Forelimb muscle (tissue), 1 donor: ENCODE measurements around the gene HAS3. TPM values are rescaled to one million over a fixed set of nuclear protein-coding genes. Genes with fewer than 3 reads are reported as not detected.
A peak's percentile ranks its signal among the peaks of the same experiment; 100 is the strongest.
"Not testable (repeated sequence)": the region's sequence is repeated elsewhere in the genome, so short reads cannot be mapped to it uniquely, and the experiment has no call there.

Experiments used
- DNase-seq: peaks from one replicate; pipeline ENCODE4 v3.0.0-alpha.2; 2013; ENCODE audit warnings: low read depth
- polyA plus RNA-seq: library from polyadenylated mRNA; unstranded; fragments of 120-200 nt; gene quantifications from one replicate; pipeline ENCODE4 v1.2.1, GENCODE V29; 2013; ENCODE audit not compliant: insufficient read length

The HAS3 gene
- polyA plus RNA-seq, 1 donor: 2.2 TPM

GRCh38 chr16:69116256-69116875, 10.9 kb downstream of the HAS3 start:
- DNase-seq: no peak

- no peak for DNase-seq
Observed at GRCh38 chr16:69116906-69117305, 11.5 kb downstream of the HAS3 start.

- DNase-seq: no peak
Observed at GRCh38 chr16:69118468-69118867, 13.0 kb downstream of the HAS3 start.

- DNase-seq: no peak
Observed at GRCh38 chr16:69118994-69119393, 13.5 kb downstream of the HAS3 start.

GRCh38 chr16:69119536-69119935, 14.1 kb downstream of the HAS3 start:
- DNase-seq: no peak

GRCh38 chr16:69120096-69120664, 14.7 kb downstream of the HAS3 start:
- no peak for DNase-seq

GRCh38 chr16:69123910-69124309, 18.5 kb downstream of the HAS3 start:
- DNase-seq: peak; percentile 43

GRCh38 chr16:69124406-69124805, 19.0 kb downstream of the HAS3 start:
- DNase-seq: not testable (repeated sequence)

GRCh38 chr16:69124961-69125360, 19.5 kb downstream of the HAS3 start:
- not testable (repeated sequence) for DNase-seq

GRCh38 chr16:69126221-69126620, 20.8 kb downstream of the HAS3 start:
- DNase-seq: no peak

- not testable (repeated sequence) for DNase-seq
Observed at GRCh38 chr16:69126801-69127200, 21.3 kb downstream of the HAS3 start.

- no peak for DNase-seq
Observed at GRCh38 chr16:69127966-69128510, 22.6 kb downstream of the HAS3 start.

GRCh38 chr16:69130461-69130860, 25.0 kb downstream of the HAS3 start:
- DNase-seq: no peak

- no peak for DNase-seq
Observed at GRCh38 chr16:69131167-69131838, 25.9 kb downstream of the HAS3 start.

- DNase-seq: peak; percentile 41
Observed at GRCh38 chr16:69131839-69132423, 26.5 kb downstream of the HAS3 start.

GRCh38 chr16:69132424-69133252, 27.2 kb downstream of the HAS3 start, which contains the start of the genes CHTF8 and UTP4:
CHTF8 (minus strand) TSS chr16:69132588; CDS start chr16:69121458, 11,130 bp downstream.
UTP4 (plus strand) TSS chr16:69132649; CDS start chr16:69133460, 811 bp downstream.
- peak; percentile 46 for DNase-seq

GRCh38 chr16:69133373-69133954, 28.0 kb downstream of the HAS3 start:
- no peak for DNase-seq

GRCh38 chr16:69138608-69139007, 33.2 kb downstream of the HAS3 start:
- no peak for DNase-seq

- not testable (repeated sequence) for DNase-seq
Observed at GRCh38 chr16:69139464-69139863, 34.0 kb downstream of the HAS3 start.

- no peak for DNase-seq
Observed at GRCh38 chr16:69141014-69141413, 35.6 kb downstream of the HAS3 start.

- DNase-seq: no peak
Observed at GRCh38 chr16:69141936-69142335, 36.5 kb downstream of the HAS3 start.
